Suppressor macrophage treated with lipopolysaccharide for 1 hour (primary cell): Measurements from ENCODE around the gene STAT5A.
"Not testable (repeated sequence)": the region's sequence is repeated elsewhere in the genome, so short reads cannot be mapped to it uniquely, and the experiment has no call there.

ENCODE experiments used
- DNase-seq, 3 donors: peaks; one replicate each; pipeline ENCODE4 v3.0.0-alpha.2; 2020 to 2022

Gene STAT5A

GRCh38 chr17:42309986-42310786 is 21.9 kb downstream of the STAT5A start:
- no peak for DNase-seq

DNA sequence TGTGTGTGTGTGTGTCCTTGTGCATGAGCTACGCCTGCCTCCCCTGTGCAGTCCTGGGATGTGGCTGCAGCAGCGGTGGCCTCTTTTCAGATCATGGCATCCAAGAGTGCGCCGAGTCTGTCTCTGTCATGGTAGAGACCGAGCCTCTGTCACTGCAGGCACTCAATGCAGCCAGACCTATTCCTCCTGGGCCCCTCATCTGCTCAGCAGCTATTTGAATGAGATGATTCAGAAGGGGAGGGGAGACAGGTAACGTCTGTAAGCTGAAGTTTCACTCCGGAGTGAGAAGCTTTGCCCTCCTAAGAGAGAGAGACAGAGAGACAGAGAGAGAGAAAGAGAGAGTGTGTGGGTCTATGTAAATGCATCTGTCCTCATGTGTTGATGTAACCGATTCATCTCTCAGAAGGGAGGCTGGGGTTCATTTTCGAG is 22.5 kb downstream of the STAT5A start:
- DNase-seq = no peak

GRCh38 chr17:42311240-42312034 is 23.1 kb downstream of the STAT5A start:
- DNase-seq = peak; percentile 79 to 86 (median 85)

DNA sequence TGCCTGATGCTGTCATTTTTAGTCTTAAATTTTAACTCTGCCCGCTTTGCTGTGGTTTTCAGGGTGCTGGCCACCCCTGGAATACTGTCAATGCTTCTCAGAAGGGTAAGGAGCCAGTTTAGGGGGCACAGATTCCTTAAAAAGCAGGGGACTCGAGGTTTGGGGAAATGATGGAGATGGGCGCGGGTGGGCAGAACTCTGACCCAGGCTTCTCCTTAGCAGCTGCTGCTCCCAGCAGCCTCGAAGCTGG is 23.7 kb downstream of the STAT5A start:
- no peak for DNase-seq

DNA sequence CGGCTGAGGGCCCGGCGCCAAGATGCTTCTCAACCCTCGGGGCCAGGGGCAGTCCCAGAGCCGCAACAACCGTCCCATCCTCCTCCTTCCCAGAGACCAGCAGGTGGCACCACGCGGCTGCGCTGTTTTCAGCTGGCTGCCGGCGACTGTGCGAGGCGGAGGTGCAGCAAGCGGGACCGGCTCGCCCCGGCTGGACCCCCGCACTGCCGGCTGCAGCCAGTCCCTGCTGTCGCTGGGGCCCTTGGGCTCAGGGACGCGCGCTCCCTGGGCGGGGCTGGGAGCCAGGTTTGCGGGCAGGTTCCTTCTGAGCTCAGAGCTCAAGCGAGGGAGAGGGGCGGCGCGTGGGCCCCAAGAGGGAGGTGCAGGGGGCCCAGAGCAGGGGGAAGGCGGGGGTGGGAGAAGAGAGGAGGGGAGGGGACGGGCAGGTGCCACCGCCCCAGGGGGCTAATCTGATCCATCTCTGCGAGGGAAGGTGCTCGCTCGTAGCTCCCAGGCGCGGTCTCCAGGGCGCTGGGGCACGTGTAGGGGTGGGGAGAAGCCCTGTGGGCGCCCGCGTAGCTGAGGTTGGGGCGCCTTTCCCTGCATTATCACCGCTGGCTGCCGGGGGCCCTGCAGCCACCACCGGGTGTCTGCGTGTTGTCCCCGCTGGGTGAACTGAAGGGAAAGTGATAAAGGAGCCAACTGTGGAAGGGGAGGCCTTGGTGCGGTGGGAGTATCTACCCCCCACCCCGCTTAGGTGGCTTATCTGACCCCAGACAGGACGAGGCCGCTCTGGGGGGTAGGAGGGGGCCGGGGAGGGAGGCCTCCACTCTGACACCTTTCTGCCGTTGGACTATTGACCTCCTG is 24.2 kb downstream of the STAT5A start:
- peak; percentile 60 to 79 (median 61) for DNase-seq

DNA sequence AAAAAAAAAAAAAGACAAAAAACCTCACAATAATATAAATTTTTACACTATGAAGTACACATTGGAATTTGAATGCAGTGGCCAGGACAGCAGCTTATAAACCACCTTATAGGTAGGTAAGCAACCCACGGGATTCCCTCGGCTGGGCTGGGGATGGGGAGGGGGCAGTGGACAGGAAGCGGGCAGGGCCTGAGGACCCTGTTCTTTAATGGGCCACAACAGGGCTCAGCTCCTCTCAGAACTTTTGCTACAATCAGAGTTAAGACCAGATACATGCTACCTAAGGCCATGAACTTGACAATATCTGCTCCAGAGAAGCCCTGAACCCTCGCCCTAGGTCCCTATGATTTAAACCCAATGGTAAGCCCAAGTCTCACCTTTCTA is 25.1 kb downstream of the STAT5A start:
- no peak for DNase-seq

DNA sequence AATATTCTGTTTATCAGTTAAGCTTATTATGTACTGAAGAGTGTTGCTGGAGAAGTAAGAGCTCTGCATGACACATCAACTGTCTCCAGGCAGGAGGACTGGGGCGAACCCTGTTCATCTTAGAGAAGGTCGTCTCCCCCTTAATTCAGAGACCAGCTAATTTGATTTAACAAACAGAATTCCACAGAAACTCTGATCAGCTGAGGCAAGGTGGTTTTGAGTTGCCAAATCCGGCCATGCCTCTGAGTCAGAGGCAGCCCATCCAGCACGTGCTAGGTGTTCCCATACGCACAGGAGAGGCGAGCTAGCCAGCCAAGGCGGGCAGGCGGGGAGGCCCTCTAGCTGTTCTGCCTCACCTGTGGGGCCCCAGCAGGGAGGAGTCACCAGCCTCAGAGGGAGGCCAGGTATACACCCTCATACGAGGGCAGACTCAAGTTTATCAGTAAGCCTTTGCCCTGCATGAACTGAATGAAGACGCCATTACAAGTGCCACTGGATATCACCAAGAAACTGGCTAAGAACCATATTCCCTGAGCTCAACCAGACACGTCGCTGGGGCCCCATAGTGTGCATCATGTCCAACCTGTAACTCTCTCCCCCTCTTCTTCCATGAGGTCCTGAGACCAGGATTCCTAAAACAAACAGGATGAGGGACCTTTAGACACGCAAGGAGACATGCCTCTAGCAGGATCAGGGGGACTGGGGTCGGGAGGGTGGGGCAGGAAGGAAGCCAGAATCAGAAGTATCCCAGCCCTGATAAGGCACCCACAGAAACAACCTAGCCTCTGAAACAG is 25.7 kb downstream of the STAT5A start:
- DNase-seq = no peak

- peak; percentile 73 to 81 (median 76) for DNase-seq
Measured at GRCh38 chr17:42315402-42316156, 27.3 kb downstream of the STAT5A start.

GRCh38 chr17:42316755-42317154 is 28.5 kb downstream of the STAT5A start:
- DNase-seq = no peak

GRCh38 chr17:42317266-42317845 is 29.1 kb downstream of the STAT5A start:
- DNase-seq = no peak

GRCh38 chr17:42317967-42318366 is 29.7 kb downstream of the STAT5A start:
- not testable (repeated sequence) for DNase-seq

- DNase-seq = no peak
Measured at GRCh38 chr17:42321555-42321954, 33.3 kb downstream of the STAT5A start.

DNA sequence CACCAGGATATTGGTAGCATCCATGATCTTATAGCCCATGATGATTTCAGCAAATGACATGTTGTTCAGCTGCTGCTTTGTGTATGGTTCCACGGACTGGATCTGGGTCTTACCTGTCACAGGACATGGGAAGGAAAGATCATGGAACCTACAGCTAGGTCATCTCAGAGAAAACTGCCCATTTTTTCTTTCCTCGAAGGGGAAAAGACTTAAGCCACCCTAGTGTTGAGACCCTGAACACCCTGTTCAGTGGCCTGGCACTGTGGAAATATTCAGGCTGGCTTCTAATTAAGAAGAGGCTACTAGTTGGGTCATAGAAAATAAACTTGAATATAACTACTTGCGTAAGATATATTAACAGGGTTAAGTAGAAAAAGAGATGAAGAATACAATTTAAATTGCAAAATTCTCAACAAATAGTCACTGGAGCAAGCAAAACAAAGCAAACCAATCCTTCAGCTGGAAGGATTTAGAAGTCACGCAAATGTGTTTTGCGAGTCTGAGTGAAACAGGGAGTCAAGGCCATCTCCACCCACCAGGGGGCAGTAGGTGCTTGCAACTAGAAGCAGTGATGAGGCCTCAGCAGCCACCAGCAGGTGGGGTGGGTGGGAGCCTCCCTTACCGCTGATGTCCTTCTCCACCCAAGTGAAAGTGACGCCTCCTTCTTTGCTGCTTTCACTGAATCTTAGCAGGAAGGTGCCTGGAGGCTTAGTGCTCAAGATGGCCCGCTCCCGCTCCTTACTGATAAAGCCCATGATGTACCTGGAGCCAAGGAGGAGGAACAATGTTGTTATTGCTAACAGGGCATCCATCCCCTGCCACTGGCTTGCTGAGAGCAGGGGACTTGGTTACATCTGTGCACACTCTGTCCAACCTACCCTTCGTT is 34.3 kb downstream of the STAT5A start:
- peak; percentile 95 to 97 (median 96) for DNase-seq

- DNase-seq = no peak
Measured at GRCh38 chr17:42323268-42323773, 35.0 kb downstream of the STAT5A start.

DNA sequence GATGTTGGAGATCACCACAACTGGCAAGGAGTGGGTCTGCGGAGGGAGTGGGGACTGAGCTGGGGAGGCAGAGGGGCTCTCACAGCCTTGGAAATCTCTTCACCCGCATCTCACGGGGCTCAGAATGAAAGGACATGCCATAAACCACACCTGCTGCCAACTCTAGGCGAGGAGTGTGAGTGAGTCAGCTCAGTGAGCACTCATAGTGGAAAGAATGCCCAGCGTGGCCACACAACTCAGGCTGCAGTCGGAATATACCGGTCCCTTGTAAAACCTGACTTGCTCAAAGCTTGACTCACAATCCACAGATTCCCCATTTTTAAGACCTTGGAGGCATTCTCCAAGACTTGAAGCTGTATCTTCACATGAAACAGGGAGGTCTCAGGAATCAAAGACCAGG is 36.7 kb downstream of the STAT5A start:
- no peak for DNase-seq

DNA sequence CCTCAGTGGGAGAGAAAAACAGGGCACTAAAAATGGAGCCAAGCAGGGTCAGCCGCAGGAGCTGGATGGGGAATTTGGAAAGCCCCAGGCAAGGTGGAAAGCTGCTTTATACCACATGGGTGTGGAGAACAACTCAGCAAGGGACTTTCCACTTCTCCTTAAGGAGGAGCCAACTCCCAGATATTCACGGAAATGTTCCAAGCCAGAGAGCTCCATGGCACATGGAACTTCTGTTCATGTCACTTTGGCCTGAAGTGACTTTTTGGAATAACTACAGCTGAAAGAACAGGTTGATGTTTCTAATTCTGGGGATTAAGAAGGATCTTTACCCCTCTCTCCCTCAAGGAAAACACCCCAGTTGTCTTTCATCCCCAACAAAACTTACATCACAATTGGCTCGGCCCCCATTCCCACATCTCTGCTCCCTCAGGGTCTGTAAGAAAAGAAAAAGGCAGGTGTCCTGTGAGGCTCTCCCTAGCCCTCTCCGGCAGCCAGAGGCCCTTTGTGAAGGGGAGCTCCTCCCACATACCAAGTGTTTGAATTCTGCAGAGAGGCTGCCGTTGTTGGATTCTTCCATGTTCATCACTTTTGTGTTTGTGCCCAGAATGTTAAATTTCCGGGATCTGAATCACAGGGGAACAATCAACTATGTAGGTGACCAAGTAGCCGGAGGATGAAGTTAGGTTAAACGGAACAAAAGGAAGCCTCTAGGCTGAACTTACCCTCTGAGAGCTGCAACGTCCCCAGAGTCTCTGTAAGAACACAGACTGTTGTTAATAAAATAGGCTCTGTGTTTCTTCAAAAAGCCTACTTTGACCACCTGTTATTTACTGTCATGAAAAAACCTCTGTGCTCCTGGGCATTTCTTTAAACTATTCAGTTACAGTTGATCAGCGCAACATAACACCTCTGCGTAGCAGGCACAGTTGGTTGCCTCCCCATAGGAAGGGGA is 41.0 kb downstream of the STAT5A start:
- peak in 1 of 3 donors; percentile 15 for DNase-seq

GRCh38 chr17:42333053-42333452 is 44.8 kb downstream of the STAT5A start:
- DNase-seq = no peak

- DNase-seq = peak in 1 of 3 donors; percentile 12
Measured at GRCh38 chr17:42334677-42335076, 46.4 kb downstream of the STAT5A start.

DNA sequence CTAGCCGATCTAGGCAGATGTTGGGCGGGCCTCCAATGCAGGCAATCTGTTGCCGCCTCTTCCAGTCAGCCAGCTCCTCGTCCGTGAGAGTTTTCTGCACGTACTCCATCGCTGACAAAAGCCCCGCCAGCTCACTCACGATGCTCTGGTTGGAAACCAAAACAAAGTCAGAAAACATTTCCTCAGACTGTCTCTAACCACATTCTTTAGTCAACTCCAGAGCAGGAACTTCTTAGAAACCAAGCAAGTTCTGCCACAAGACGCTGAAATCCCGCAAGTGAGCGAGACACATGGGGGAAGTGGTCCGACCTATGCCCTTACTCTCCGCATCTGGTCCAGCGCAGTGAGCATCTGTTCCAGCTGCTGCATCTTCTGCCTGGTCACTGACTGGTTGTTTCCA is 49.1 kb downstream of the STAT5A start:
- peak; percentile 75 to 83 (median 79) for DNase-seq
